Measurements from ENCODE around the gene UNC119. TPM values are rescaled to one million over a fixed set of nuclear protein-coding genes. Genes with fewer than 3 reads are reported as not detected.

UNC119 gene
- polyA plus RNA-seq, 2 of the 4 experiments (the other 2 are of a cell fraction): 27.8 to 50.5 TPM

- TF ChIP-seq ZC3H11A (IDR thresholded peaks at IDR 0.05) (no peak), KDM1A (IDR thresholded peaks at IDR 0.05; ENCODE audit: low read depth) (no peak)
These were observed 22.1 kb upstream of the UNC119 start (continued) for GRCh38 chr17:28574526-28574925.

GRCh38 chr17:28573966-28574480 is 21.6 kb upstream of the UNC119 start:
- ChIA-PET CTCF (interaction anchor here (1.3 kb wide), 1 partner anchor 24 kb away, joined by 3 read pairs; no protein-coding TSS in a partner anchor), POLR2A (no interaction called here)
- Histone ChIP-seq H3K4me1 (peaks cover 30% of the 10 kb centered on the region), H3K27ac (no peak overlapping the region), H3K4me3 (no peak overlapping the region), H3K9me3 (no peaks in the 10 kb centered on the region), H3K4me2 (no peak overlapping the region)
- no peak for DNase-seq (ENCODE audit: low read depth in 1 of 2, low spot score in 1 of 2)
- no peak for FAIRE-seq
- TF ChIP-seq FOSL2 (IDR thresholded peaks at IDR 0.05): no peak
- no peak for TF ChIP-seq FOSL2 (CRISPR knock-in tag; IDR thresholded peaks at IDR 0.05)
- TF ChIP-seq HES2 (IDR thresholded peaks at IDR 0.05): no peak
- no peak for TF ChIP-seq RARB (CRISPR knock-in tag; IDR thresholded peaks at IDR 0.05)
- TF ChIP-seq ZFP36 (IDR thresholded peaks at IDR 0.05; ENCODE audit: borderline replicate concordance, partially characterized antibody): no peak
- TF ChIP-seq RFX5 (IDR thresholded peaks at IDR 0.05): no peak
- no peak for TF ChIP-seq TP53 (CRISPR knock-in tag; IDR thresholded peaks at IDR 0.05)
- no peak for TF ChIP-seq SMC3 (IDR thresholded peaks at IDR 0.05)
- TF ChIP-seq CTCF (IDR thresholded peaks at IDR 0.05): no peak
- no peak for TF ChIP-seq ESRRA (IDR thresholded peaks at IDR 0.05; ENCODE audit: borderline replicate concordance, low read length)
- no peak for TF ChIP-seq SREBF2 (IDR thresholded peaks at IDR 0.05)
- no peak for TF ChIP-seq JUNB (IDR thresholded peaks at IDR 0.05)
- no peak for TF ChIP-seq GATA3 (IDR thresholded peaks at IDR 0.05; ENCODE audit: borderline replicate concordance)
- TF ChIP-seq RNF2 (IDR thresholded peaks at IDR 0.05; ENCODE audit: borderline replicate concordance, low read depth): no peak
- no peak for ATAC-seq
- 96% methylated on average over 6 of the region's 6 CpGs for WGBS (ENCODE audit: missing lambda C conversion rate)

- POLR2A ChIA-PET: no interaction called here
These were observed 21.1 kb upstream of the UNC119 start for GRCh38 chr17:28573521-28573920.

GRCh38 chr17:28573040-28573380 is 20.6 kb upstream of the UNC119 start:
- ATAC-seq (no peak), DNase-seq (ENCODE audit: low read depth in 1 of 2, low spot score in 1 of 2) (no peak), FAIRE-seq (no peak)
- TF ChIP-seq E2F6 (IDR thresholded peaks at IDR 0.05; ENCODE audit: borderline replicate concordance, low read depth) (no peak), JUN (IDR thresholded peaks at IDR 0.05) (no peak), NPAS2 (CRISPR knock-in tag; IDR thresholded peaks at IDR 0.05; ENCODE audit: borderline replicate concordance) (no peak), POLR2A (IDR thresholded peaks at IDR 0.05; ENCODE audit: low read length) (no peak), CBX2 (IDR thresholded peaks at IDR 0.05; ENCODE audit: borderline replicate concordance, low read depth) (no peak), JUNB (IDR thresholded peaks at IDR 0.05) (no peak), FOXS1 (CRISPR knock-in tag; IDR thresholded peaks at IDR 0.05) (no peak), HEYL (CRISPR knock-in tag; IDR thresholded peaks at IDR 0.05) (no peak), ZC3H11A (IDR thresholded peaks at IDR 0.05) (no peak), SMC3 (IDR thresholded peaks at IDR 0.05) (no peak), CBX8 (IDR thresholded peaks at IDR 0.05) (no peak), GATA3 (IDR thresholded peaks at IDR 0.05; ENCODE audit: borderline replicate concordance) (no peak), TFCP2L1 (CRISPR knock-in tag; IDR thresholded peaks at IDR 0.05) (no peak), HDAC2 (IDR thresholded peaks at IDR 0.05) (no peak), MAX (IDR thresholded peaks at IDR 0.05) (no peak), ZSCAN20 (CRISPR knock-in tag; IDR thresholded peaks at IDR 0.05) (no peak)
- no peak overlapping the region for H3K4me2 ChIP-seq
- no peak overlapping the region for H3K4me3 ChIP-seq
- H3K9me3 ChIP-seq: no peaks in the 10 kb centered on the region
- peaks cover 30% of the 10 kb centered on the region for H3K4me1 ChIP-seq
- CTCF ChIA-PET: interaction anchor here (1.0 to 3.8 kb wide), 8 partner anchors 12 to 80 kb away, joined by 3 to 24 read pairs (median 4); no protein-coding TSS in a partner anchor
- POLR2A ChIA-PET: no interaction called here
- H3K27ac ChIP-seq: no peak overlapping the region

More at GRCh38 chr17:28573521-28573920, 21.1 kb upstream of the UNC119 start:
- H3K27ac ChIP-seq: no peak overlapping the region
- DNase-seq (ENCODE audit: low read depth in 1 of 2, low spot score in 1 of 2) (no peak), ATAC-seq (no peak), FAIRE-seq (no peak)
- peaks cover 30% of the 10 kb centered on the region for H3K4me1 ChIP-seq
- TF ChIP-seq MAX (IDR thresholded peaks at IDR 0.05) (no peak), NR3C1 (IDR thresholded peaks at IDR 0.05) (no peak), HOXB5 (CRISPR knock-in tag; IDR thresholded peaks at IDR 0.05) (no peak), HEYL (CRISPR knock-in tag; IDR thresholded peaks at IDR 0.05) (no peak), HOXA7 (CRISPR knock-in tag; IDR thresholded peaks at IDR 0.05) (no peak)
- CTCF ChIA-PET: interaction anchor here (1.0 to 3.8 kb wide), 6 partner anchors 12 to 72 kb away, joined by 3 to 24 read pairs (median 4); no protein-coding TSS in a partner anchor
- no peak overlapping the region for H3K4me3 ChIP-seq
- H3K4me2 ChIP-seq: no peak overlapping the region
- 93% methylated on average over 9 of the region's 9 CpGs for WGBS (ENCODE audit: missing lambda C conversion rate)
- no peaks in the 10 kb centered on the region for H3K9me3 ChIP-seq
